Left kidney (tissue), 8 donors: ENCODE data around the gene CLINT1. TPM values are rescaled to one million over a fixed set of nuclear protein-coding genes. Genes with fewer than 3 reads are reported as not detected.
A peak's percentile ranks its signal among the peaks of the same experiment; 100 is the strongest.
"Not testable (repeated sequence)": the region's sequence is repeated elsewhere in the genome, so short reads cannot be mapped to it uniquely, and the experiment has no call there.

Source experiments
- DNase-seq: peaks from one replicate; pipeline ENCODE4 v3.0.0-alpha.2; 2013
- long read RNA-seq, 8 donors: transcript quantifications; one replicate each; lab custom pipeline, GENCODE V29; 2026
- polyA plus RNA-seq: library from polyadenylated mRNA; unstranded; fragments of 120-200 nt; gene quantifications from one replicate; pipeline ENCODE4 v1.2.1, GENCODE V29; 2013; ENCODE audit not compliant: insufficient read length

CLINT1 gene
- 158 TPM for polyA plus RNA-seq
- long read RNA-seq, donor 1, transcript CLINT1-207 (12 exons, 2,346 nt) = minor isoform, 8 of 114 reads
- long read RNA-seq, donor 1, transcript CLINT1-201 (12 exons, 3,440 nt) = minor isoform, 5 of 114 reads
- long read RNA-seq, donor 1, transcript CLINT1-208 (2 exons, 2,905 nt) = major isoform, 16 of 114 reads
- long read RNA-seq, donor 1, partial matches to known transcripts = 82 of 114 reads
- long read RNA-seq, donor 1, other reads (novel, unspliced or antisense) = 0 of 114 reads
- long read RNA-seq, donor 2, transcript CLINT1-207 (12 exons, 2,346 nt) = minor isoform, 5 of 54 reads
- long read RNA-seq, donor 2, transcript CLINT1-201 (12 exons, 3,440 nt) = minor isoform, 6 of 54 reads
- long read RNA-seq, donor 2, transcript CLINT1-208 (2 exons, 2,905 nt) = major isoform, 10 of 54 reads
- long read RNA-seq, donor 2, partial matches to known transcripts = 32 of 54 reads
- long read RNA-seq, donor 2, other reads (novel, unspliced or antisense) = 0 of 54 reads
- long read RNA-seq, donor 3, transcript CLINT1-208 (2 exons, 2,905 nt) = major isoform, 9 of 60 reads
- long read RNA-seq, donor 3, transcript CLINT1-207 (12 exons, 2,346 nt) = minor isoform, 6 of 60 reads
- long read RNA-seq, donor 3, partial matches to known transcripts = 40 of 60 reads
- long read RNA-seq, donor 3, other reads (novel, unspliced or antisense) = 0 of 60 reads
- long read RNA-seq, donor 4, partial matches to known transcripts = 0 of 1 reads
- long read RNA-seq, donor 4, other reads (novel, unspliced or antisense) = 0 of 1 reads
- long read RNA-seq, donor 5, transcript CLINT1-207 (12 exons, 2,346 nt) = minor isoform, 14 of 58 reads
- long read RNA-seq, donor 5, transcript CLINT1-201 (12 exons, 3,440 nt) = major isoform, 15 of 58 reads
- long read RNA-seq, donor 5, partial matches to known transcripts = 24 of 58 reads
- long read RNA-seq, donor 5, other reads (novel, unspliced or antisense) = 0 of 58 reads
- long read RNA-seq, donor 6, transcript CLINT1-208 (2 exons, 2,905 nt) = major isoform, 10 of 61 reads
- long read RNA-seq, donor 6, partial matches to known transcripts = 47 of 61 reads
- long read RNA-seq, donor 6, other reads (novel, unspliced or antisense) = 0 of 61 reads
- long read RNA-seq, donor 7, transcript CLINT1-207 (12 exons, 2,346 nt) = minor isoform, 7 of 137 reads
- long read RNA-seq, donor 7, transcript CLINT1-201 (12 exons, 3,440 nt) = minor isoform, 12 of 137 reads
- long read RNA-seq, donor 7, transcript CLINT1-208 (2 exons, 2,905 nt) = major isoform, 19 of 137 reads
- long read RNA-seq, donor 7, partial matches to known transcripts = 98 of 137 reads
- long read RNA-seq, donor 7, other reads (novel, unspliced or antisense) = 0 of 137 reads
- long read RNA-seq, donor 8, partial matches to known transcripts = 6 of 9 reads
- long read RNA-seq, donor 8, other reads (novel, unspliced or antisense) = 0 of 9 reads

- DNase-seq = peak; percentile 86
Observed at GRCh38 chr5:157858527-157859226, at the start of gene CLINT1. TSS of gene CLINT1 (minus strand) at chr5:157859145. CDS start at chr5:157858970, 175 bp downstream.

DNA sequence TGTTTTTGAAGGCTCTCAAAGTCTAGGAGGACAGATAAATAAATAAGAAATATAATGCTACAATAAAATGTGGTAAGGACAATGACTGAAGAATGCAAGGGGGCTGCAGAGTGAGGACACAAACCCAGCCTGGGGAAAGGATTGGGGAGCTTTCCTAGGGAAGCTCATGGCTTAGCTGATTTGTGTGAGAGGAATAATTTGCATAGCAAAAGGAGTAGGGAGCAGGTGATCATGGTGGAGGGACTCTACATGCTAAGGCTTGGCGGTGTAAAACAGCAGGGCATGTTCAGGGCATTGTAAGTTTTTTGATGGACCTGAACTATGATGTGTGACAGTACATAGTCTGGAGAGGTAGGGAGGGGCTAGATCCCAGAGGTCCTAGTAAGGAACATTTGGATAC lies 49.5 kb upstream of the CLINT1 start:
- no peak for DNase-seq

DNA sequence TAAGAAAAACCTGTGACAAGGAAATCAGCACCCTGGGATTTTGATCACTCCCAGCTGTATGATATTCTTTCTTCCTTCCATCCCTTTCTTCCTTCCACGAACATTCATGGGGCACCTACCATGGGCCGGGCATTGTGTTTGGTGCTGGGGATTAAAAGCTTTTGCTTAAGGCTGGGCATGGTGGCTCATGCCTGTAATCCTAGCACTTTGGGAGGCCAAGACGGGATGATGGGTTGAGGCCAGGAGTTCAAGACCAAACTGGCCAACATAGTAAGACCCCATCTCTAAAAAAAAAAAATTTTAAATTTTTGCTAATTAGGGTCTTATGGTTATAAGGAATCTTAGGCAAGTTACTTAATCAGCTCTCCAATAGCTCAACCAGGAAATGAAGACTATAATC lies 48.5 kb upstream of the CLINT1 start:
- DNase-seq = no peak

DNA sequence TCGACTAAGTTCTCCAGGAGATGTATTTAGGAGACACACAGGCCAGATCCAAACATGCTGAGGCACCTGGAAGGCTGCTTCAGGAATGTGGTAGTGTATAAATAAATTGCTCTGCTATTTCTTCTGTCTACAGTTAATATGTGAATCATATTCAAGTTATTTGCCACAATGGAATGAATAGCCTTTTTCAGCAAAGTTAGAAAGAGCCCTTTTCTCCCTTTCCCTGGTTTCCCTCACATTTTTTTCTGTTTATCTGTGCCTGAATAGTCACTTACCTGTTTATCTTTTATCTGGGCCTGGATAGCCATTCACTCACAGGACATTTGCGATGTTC lies 44.1 kb upstream of the CLINT1 start:
- DNase-seq = no peak

- no peak for DNase-seq
Observed at GRCh38 chr5:157902449-157903116, 43.6 kb upstream of the CLINT1 start.

GRCh38 chr5:157900644-157901043 lies 41.7 kb upstream of the CLINT1 start:
- no peak for DNase-seq

DNA sequence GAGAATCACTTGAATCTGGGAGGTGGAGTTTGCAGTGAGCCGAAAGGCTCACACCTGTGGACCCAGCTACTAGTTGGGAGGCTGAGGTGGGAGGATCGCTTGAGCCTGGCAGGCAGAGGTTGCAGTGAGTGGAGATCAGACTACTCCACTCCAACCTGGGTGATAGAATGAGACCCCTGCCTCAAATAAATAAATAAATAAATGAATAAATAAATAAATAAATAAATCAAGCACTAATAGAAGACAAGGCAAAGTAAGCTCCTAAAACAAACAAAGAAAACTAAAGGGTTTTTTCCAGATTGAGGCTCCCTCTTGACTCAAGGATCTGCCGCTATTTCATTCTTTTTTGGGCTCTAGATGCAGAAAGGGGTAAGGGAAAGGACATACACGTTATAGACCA lies 34.7 kb upstream of the CLINT1 start:
- DNase-seq = no peak

GRCh38 chr5:157892974-157893373 lies 34.0 kb upstream of the CLINT1 start:
- no peak for DNase-seq

DNA sequence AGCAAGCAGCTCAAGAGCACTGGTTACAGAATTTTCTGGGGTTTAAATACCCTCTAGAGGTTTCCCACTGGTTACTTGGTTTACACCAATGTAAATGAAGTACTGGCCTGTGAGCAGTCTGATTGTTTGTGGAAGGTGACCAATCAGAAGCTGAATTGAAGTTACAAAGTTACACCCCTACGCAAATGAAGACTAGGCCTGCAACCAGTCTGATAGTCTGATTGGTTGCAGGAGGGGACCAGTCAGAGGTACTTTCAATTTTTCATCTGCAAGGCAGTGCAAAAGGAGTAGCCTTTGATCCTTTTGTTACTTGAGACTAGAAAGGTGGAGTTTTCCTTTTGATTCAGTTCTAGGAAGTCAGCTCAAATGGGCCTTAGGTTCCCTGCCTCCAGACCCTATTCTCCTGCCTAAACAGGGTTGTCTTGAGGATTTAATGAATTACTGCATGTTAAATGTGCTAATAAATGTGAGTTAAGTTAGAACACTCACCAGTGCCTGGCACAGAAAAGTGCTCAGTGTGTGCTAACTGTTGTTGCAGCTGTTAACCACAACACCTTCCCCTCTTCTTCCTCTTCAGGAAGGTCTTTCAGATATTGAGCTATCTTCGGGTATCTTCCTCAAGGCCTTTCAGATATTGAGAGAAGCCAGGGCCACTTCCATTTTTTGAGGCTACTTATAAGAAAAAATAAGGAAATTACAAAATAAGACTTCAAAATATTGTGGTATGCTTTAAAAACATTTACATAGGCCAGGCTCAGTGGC lies 32.1 kb upstream of the CLINT1 start:
- no peak for DNase-seq

- DNase-seq = no peak
Observed at GRCh38 chr5:157888814-157889532, 30.0 kb upstream of the CLINT1 start.

- DNase-seq = no peak
Observed at GRCh38 chr5:157886796-157887380, 27.9 kb upstream of the CLINT1 start.

DNA sequence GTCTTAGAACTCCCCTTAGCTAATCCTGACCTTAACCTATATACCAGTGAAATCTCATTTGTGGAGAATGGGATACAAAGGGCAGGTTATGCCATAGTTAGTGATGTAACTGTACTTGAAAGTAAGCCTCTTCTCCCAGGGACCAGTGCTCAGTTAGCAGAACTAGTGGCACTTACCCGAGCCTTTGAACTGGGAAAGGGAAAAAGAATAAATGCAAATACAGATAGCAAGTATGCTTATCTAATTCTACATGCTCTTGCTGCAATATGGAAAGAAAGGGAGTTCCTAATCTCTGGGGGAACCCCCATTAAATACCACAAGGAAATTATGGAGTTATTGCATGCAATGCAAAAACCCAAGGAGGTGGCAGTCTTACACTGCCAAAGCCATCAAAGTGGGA lies 26.1 kb upstream of the CLINT1 start:
- DNase-seq = not testable (repeated sequence)

DNA sequence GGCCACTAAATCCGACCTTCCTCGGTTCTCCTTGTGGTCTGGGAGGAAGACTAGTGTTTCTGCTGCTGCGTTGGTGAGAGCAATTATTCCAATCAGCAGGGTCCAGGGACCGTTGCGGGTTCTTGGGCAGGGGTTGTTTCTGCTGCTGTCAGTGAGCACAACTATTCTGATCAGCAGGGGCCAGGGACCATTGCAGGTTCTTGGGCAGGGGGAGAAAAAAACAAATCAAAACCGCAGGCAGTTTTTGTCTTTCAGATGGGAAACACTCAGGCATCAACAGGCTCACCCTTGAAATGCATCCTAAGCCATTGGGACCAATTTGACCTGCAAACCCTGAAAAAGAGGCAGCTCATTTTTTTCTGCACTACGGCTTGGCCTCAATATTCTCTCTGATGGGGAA lies 22.6 kb upstream of the CLINT1 start:
- DNase-seq = not testable (repeated sequence)

GRCh38 chr5:157877821-157878220 lies 18.9 kb upstream of the CLINT1 start:
- DNase-seq = no peak

DNA sequence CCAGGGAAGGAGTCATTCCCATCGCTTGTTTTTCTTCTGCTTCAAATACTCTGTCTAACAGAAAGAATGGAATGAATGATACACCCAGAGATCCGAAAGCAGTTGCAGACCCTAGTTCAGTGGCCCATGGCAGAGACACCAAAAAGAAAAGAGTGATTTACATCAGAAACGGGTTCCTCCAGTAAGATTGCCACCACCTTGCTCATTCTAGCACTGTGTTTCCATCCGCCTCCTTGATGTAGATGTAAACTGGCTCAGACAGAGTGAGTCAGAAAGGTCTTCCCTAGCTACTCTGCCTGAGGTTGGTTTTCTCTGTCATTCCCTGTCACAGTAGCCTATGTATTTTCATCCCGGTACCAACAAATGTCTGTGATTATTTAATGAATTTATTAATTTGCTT lies 15.9 kb upstream of the CLINT1 start:
- no peak for DNase-seq

GRCh38 chr5:157870837-157871834 lies 12.2 kb upstream of the CLINT1 start:
- DNase-seq = no peak

GRCh38 chr5:157867751-157868387 lies 8.9 kb upstream of the CLINT1 start:
- no peak for DNase-seq
